Measurements from ENCODE around the gene PP2D1.
"Not testable (repeated sequence)": the region's sequence is repeated elsewhere in the genome, so short reads cannot be mapped to it uniquely, and the experiment has no call there.

PP2D1 gene, protein sequence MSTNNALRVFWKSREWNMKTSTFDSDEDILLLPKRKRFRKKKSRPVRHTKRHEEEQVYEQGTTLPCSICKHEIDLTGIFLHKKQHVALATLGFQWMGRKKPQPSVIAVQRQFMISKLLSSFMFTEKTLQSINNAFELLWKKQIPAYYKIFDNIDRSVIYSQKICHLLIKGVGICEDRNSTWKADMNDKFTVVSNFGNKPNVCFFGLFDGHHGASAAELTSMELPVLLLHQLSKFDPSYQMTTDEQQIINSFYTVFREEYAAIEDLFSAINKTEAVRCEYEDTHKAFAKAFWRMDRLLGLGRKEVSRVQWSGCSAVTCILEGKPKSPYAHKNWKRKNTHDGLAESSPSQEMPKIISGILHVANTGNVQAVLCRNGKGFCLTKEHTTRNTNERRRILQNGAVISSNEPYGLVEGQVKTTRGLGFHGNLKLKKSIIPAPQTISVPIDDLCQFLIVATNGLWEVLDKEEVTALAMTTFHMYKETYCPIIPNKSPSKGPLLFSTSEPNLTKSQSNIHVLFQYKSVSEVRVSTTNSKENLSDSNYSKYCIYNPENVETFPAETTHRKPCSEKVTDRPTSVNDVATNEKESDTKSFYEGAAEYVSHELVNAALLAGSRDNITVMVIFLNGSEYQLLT

DNA sequence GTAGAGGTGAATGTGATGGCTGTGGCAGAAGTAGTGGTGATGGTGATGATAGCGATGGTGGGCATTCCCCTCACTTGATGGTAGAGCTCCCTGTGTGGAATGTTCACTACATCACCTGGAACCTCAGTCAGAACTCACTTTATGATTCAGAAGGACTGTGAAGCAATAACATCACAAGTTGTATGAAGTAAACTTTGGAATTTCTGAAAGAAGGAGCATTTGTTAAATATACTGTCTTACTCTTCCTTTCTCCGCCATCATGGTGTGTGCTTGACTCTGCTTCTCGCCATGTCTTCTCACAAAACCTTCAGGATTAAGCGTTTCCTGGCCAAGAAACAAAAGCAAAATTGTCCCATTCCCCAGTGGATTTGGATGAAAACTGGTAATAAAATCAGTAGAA is at the start of gene PP2D1:
Gene PP2D1, minus strand, starts transcription at position 101 of the 400 bp plus-strand sequence. CDS start 192 bp downstream, outside the sequence.
- no peak for DNase-seq

DNA sequence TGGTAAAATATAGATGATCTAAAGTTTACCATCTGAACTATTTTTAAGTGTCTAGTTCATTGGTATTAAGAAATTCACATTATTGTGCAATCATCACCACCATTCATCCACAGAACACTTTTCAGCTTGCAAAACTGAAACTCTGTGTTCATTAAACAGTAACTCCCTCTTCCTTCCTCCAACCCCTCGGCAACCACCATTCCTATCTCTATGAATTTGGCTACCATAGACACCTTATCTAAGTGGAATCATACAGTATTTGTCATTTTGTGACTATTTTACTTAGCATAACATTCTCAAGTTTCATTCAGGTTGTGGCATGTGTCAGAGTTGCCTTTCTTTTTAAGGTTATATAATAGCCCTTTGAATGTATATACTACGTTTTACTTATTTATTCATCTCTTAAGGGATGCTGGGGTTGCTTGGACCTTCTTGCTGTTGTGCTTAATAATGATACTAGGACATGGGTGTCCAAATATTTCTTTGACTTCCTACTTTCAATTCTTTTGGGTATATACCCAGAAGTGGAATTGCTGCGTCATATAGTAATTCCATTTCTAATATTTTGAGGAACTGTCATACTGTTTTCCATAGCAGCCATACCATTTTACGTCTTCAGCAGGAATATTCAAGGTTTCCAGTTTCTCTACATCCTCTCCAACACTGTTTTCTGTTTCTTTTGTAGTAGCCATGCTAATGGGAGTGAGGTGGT is 49.1 kb upstream of the PP2D1 start:
- peak; percentile 81 for DNase-seq

DNA sequence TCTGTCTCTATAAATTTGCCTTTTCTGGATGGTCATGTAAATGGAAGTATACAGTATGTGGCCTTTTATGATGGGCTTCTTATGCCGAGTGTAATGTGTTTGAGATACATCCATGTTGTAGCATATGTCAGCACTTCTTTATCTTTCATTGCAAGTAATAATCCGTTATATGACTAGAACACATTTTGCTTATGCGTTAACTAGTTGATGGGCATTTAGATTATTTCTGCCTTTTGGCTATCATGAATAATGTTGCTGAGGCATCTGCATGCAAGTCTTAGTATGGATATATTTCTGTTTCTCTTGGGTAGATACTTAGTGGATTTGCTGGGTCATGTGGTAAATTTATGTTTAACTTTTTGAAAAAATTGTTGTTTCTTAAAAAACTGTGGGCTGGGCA is 47.9 kb upstream of the PP2D1 start:
- no peak for DNase-seq

DNA sequence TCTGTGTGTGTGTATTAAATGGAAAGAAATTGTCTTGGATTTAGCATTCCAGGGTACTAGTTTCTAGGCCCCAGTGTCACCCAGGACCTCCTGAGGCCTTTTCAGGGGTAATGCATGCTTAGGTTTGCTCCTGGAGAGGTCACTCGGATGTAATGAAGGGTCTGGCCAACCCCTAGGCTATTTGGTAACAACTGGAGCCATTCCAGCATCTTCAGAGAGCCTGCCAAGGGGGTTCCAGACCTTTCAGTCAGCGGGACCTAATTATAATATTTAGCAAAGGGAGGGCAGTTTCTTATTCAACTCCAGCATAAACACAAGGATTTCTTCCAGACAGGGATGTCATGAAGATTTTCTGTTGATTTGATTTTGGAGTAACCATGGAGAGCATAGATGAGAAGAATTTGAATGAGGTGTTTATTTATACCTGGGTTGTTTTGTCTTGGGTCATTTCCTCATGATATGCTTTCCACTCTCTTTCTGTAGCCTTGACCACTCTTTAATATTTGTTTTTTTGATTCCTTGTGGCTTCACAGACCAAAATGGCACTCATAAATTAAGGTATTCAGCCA is 45.6 kb upstream of the PP2D1 start:
- DNase-seq = no peak

DNA sequence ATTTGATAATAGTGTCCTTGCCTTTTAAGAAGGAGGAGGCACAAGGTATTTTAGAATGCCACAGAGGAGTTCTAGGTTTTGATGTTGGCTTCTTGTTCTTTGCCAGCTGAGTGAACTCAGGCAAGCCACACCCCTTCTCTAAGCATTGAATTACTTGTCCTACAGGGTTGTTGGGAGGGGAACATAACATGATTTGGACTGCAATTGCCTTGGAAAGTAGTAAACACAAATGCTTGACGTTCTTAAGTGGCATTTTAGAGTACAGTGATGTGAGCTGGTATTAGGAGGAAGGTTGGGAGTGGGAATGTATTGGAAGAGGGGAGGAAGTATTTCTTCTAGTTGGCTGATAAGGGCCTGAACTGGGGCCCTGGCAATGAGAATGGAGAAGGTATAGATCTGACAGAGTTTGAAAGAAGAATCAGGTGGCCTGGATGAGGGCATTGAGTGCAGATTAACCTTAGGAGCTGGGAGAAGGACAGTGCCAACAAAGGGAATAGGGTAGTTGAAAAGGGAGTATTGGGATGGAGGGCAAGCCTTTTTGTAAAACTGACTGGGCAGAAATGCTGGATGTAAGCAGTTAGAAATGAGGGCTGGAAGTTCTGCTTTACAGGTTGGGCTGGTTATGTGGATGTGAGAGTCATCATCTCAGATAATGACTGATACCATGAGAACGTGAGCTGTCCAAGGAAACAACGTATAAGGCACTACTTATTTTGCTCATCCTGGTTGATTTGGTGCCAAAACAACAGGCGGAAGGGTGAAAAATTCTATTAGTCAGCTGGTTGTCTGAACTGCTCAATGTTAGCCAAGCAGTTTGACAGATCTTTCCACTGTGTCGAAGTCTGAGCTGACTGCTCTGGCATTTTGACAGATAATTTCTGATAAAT is 44.9 kb upstream of the PP2D1 start:
- DNase-seq = no peak

DNA sequence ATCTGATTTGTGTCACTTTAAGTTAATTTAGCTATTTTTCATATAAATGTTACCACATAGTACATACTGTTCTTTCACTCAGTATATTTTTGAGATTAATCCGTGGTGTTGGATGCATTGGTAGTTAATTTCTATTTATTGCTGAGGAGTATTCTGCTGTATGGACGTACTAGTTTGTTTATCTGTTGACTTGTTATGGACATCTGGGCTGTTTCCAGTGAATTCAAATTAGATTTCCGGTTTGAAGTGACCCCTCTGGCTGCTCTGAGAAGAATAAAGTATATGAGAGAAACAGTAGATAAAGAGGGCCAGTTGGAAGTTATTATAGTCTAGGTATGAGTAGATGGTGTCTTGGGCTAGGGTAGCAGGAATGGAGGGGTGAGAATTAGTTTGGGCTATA is 43.8 kb upstream of the PP2D1 start:
- no peak for DNase-seq

DNA sequence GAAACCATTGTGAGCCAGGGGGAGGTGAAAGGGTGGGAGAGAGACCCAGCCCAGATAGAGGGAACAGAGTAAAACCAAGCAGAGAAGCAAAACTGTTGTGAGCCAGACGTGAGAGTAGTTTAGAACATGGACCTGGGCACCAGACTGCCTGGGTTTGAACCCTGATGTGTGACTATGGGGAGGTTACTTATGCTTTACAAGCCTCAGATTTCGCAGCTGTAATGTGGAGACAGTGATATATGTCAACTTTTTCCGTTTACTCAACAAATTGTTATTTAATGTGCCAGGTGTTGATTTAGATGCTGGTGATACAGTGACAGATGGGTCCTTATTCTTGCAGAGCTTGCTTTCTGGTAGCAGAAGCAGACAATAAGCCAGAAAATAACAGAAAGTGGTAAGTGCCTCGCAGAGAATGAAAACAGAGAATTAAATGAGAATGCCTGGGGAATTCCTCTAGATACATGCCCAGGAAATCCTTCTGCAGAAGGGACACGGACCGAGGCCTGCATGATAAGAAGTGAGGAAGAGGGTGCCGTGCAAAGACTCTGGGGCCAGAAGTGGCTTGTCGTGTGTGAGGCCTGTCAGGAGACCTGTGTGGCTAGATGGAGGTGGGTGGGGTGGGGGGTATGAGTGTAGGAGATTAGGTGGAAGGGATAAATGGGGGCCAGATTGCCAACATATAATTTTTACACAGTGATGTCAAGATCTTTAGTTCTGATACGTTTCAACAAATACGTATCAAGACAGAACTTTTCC is 43.1 kb upstream of the PP2D1 start:
- DNase-seq = peak; percentile 49

DNA sequence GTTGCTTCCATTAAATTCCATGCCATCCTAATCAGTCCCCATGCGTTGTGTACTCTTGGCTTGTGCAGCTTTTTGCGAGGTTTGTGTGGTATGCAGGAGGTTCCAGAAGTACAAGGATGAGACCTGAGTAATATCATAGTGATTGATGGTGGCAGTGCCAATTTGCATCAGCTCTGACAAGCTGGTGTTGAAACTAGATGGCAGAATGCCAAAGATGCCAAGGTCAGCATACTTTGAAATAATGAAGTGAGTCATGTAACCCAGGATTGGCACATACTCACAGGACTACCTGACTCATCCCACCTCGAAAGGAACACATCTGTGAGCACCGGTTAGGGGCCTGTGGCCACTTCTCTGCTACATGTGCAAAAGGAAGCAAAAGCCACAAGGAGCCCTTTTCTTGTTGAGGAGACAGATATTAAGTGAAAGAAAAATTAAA is 42.5 kb upstream of the PP2D1 start:
- DNase-seq = peak; percentile 86

DNA sequence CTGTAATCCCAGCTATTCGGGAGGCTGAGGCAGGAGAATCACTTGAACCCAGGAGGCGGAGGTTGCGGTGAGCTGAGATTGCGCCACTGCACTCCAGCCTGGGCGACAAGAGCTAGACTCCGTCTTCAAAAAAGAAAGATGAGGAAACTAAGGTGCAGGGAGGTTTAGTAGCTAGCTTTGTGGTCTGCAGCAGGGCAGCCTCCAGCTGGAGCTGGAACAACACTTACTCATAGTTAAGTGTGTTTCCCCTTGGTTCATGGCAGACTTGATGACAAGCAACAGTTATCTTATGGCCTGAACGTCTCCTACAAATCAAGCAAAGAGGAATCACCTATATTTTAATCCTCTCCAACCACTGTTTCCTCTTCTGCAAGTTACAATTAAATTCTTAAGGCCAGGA is 40.8 kb upstream of the PP2D1 start:
- DNase-seq = no peak

DNA sequence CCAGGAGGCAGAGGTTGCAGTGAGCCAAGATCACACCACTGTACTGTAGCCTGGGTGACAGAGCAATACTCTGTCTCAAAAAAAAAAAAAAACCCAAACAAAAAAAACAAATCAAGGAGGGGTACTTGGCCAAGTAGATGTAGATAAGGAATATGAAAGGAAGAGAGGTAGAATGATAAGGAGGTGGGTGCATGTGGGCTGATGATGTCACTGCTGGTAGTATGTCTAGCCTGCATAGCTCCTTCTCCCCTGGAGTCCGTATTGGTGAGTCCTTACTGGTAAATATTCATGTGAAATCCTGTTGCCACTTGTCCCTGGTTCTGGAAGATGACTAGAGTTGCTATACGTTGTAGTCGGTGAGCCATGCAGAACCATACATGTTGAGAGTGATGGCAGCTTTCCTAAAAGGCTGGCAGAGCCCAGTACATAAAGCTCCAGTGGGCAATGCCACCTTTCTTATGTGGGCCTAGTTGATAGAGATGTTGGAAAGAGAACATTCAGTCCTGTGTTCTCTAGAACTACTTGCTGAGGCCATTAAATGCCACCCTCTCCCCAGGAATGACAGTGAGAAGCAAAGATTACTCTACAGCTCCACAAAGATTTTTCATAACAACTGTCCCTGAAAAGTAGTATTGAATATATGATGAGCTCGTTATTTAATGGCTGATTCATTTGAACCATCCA is 39.2 kb upstream of the PP2D1 start:
- no peak for DNase-seq

DNA sequence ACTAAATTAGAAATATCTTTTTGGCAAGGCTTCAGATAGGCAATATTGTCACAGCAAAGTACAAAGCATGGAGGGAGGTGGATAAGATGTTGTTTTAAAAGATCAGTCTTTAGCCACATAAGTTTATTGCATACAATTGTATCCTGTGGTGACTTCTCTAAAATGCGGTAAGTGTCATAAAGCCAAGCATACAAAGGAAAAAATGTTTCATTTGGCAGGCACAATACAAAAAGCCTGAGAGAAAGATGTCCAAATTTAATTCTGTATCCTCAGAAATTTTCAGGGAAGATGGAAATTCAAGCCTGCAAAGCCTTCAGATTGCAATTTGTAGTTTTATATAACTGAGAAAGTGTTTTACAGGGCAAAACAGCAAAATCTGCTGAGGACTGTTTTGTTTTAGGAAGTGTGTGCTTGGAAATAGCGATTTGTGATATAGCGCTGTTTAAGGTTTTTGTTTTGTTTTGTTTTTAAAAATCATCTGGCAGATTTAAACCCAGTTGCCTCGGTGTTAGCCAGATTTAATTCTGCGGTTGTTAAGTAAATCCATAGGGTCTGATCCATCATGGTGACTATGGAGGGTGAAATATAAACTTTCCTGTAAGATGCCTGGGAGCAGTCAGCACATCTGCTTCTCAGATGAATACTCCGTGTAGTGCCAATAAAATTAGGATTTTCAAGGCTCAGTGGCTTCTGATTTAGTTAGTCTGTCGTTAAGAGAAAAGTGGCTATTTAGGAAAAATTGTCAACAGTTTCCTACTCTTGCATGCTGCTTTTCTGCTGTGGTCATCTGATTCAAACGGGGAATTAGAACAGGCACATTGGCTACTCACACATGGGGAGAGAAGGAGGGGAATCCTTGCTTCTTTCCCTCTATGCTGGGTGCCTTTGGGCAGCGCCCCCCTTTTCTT is 36.2 kb upstream of the PP2D1 start:
- DNase-seq = peak; percentile 42

DNA sequence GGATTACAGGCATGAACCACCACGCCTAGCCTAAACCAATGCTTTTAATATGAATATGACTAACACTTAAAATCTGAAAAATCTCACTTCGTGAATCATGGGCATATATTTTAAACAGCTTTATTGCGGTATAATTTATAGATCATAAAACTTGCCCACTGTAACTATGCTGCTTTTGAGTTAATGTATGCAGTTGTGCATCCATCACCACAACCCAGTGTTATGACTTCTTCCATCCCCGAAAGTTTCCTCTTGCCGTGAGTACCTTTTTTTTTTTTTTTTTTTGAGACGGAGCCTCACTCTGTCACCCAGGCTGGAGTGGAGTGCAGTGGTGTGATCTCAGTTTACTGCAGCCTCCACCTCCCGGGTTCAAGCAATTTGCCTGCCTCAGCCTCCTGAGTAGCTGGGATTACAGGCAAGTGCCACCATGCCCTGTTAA is 35.3 kb upstream of the PP2D1 start:
- DNase-seq = no peak

DNA sequence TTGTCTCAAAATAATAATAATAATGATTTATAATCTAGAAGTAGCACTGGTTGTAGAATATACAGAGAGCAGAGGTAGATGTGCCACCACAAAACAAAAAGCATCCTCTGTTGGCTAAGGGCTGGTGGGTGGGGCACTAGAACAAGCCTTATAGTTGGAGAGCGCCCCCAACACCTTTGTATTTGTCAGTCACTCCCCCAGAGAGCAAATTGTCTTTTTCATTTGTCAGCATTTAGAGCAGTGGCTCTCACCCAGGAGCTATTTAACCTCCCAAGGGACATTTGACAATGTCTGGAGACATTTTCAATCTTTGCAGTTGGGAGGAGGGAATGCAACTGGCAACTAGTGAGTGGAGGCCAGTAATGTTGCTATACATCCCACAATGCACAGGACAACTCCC is 34.5 kb upstream of the PP2D1 start:
- no peak for DNase-seq

DNA sequence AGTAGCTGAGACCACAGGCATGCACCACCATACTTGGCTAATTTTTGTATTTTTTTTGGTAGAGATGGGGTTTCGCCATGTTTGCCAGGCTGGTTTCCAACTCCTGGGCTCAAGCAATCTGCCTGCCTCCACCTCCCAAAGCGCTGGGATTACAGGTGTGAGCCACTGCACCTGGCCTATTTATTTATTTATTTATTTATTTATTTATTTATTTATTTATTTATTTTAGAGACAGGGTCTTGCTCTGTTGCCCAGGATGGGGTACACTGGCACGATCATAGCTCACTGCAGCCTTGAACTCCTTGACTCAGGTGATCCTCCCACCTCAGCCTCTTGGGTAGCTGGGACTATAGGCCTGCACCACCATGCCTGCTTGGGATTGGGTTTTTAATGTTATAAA is 33.1 kb upstream of the PP2D1 start:
- not testable (repeated sequence) for DNase-seq

DNA sequence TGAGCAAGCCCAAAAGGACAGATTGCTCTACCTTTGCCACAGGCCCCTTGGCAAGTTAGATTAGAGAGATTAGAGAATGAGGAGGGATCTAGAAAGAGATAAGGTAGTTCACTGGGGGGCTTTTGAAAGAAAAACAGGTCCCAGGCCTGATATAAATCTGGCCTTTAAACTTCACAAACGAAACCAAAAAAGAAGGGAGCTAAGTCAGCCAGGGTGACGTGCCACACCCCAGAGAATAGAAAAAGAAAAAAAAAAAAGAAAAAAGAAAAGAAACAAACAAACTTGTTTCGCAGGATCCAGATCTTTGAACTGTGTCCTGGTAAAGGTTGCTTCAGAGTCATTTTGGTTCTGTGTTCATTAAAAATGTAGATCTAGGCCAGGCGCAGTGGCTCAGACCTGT is 31.8 kb upstream of the PP2D1 start:
- no peak for DNase-seq

DNA sequence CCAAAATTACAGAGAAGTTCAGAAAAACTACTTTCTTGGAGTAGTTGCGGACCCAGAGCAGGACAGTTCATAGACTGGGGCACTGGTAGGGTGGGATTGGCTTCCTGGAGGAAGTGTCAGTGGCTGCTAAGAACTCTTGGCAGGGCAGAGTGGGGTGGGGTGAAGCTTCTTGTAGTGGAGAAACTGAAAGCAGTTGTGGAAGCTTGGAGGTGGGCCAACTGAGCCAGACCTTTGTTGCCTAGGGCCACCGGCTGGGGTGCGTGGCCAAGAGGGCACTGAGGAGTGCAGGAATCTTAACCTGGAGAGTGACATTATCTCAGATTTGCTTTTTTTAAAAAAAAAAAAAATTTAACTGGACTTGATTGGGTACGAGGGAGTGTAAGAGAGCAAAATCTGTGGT is 31.3 kb upstream of the PP2D1 start:
- peak; percentile 83 for DNase-seq

DNA sequence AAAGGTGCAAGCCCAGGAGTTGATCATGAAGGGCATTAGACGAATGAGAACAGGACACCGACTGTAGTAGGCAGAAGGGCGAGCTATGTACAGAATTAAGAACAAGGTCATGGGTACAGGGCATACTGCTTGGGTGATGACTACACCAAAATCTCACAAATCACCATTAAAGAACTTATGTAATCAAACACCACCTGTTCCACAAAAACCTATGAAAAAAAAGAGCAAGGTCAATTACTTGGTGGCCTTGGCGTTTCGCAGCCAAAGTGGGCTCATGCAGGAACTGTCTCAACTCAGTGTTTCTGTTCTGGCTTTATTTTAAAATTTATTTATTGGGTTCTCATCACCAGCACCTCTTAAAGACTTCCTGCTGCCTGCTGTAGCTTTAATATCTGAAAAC is 30.3 kb upstream of the PP2D1 start:
- DNase-seq = no peak

DNA sequence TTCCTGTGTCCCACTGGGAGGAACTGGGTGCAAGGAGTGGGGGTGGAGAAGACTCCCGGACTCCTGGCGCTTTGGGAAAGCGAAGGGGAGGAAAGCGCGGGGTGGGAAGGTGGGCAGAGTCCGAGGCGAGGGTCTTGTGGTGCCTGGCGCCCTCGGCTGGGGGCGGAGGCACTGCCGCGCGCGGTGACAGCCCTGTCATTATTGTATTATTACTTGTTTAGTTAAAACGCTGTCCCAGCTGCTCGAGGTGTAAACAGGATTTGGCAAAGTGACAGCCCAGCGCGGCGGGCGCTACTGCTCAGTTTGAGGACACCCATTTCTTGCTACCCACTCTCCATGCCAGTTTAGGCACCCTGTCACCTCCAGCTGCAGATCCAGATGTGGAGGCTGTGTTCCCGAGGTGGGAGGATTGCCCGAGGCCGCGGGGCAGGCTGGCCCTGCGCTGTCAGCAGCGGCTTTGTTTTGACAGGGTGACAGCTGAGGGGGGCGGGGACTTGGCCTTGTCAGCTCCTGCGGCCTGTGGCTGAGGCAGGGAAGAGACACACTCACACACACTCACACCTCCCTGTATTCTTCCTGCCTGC is 29.2 kb upstream of the PP2D1 start:
- DNase-seq = peak; percentile 95

DNA sequence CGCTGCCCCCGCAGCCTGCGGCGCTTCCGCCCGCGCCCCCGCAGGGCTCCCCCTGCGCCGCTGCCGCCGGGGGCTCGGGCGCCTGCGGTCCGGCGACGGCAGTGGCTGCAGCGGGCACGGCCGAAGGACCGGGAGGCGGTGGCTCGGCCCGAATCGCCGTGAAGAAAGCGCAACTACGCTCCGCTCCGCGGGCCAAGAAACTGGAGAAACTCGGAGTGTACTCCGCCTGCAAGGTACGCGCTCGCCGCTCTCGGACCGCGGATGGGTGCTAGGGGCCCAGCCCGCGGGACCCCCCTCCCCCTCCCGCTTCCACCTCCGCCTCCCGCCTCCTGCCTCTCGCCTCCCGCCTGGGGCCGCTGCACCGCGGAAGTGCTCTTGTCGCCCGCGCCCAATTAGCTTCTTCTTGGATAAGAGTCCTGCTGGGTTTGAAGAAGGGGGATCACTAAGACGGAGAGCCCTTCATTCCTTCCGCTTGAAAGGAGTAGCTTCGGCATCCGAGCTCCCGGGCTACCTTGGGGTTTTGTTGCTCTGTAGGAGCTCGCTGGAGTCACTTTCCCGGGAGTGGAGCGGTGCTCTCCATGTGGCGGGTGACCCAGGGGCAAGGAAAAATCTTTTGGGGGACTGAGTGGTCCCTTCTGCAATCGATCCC is 28.6 kb upstream of the PP2D1 start:
- peak; percentile 95 for DNase-seq
